C4-2B (cell line): ENCODE results near the gene GPR62.
A peak's percentile ranks its signal among the peaks of the same experiment; 100 is the strongest.

Experiments
- ZFX ChIP-seq: fragments of 450-650 bp; IDR thresholded peaks from 2 replicates; pipeline ENCODE4 v1.6.1; 2017
- TF ChIP-seq, protein P1 (sequence below): fragments of 450-650 bp; conservative IDR thresholded peaks from 2 replicates; pipeline ENCODE4 v1.5.1; 2017; ENCODE audit warnings: mild to moderate bottlenecking

DNA sequence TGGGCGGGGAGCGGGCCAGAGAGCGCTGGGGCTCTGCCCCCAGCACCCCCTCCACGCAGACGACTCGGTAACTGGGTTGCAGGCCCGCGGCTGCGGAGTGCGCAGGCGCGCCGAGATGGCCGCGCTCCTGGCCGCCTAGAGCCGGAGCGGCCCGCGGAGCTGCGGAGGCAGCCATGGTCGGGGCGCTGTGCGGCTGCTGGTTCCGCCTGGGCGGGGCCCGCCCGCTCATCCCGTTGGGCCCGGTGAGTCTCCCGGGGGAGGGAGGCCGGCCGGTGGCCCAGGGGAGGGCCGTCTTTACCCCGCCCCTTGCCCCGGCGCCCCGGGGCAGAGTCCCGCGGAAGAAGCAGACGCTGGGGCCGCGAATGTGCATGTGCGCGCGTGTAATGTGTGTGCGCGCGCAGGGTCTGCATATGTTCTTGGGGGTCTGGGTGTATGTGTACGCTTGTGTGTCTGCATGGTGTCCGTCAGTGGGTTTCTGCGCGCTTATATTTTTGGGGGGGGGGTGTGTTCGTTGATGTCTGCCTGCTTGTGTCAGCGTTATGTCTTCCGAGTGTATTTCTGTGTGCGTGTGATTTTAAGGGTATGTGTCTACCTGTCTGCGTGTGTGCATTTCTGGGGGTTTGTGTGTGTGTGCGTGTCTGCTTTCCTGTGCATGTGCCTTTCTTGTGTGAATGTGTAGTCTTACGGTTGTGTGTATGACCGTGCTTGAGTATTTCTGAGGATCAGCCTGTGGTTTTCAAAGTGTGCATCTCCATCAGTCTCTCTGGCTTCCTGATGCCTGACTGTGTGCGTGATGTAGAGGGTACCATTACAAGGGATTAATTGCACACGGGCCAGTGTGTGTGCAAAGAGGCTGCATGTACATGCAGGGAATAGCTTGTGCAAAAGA, 20.0 kb downstream of the GPR62 start, which contains the start of gene ABHD14A:
- TF ChIP-seq, protein P1, sequence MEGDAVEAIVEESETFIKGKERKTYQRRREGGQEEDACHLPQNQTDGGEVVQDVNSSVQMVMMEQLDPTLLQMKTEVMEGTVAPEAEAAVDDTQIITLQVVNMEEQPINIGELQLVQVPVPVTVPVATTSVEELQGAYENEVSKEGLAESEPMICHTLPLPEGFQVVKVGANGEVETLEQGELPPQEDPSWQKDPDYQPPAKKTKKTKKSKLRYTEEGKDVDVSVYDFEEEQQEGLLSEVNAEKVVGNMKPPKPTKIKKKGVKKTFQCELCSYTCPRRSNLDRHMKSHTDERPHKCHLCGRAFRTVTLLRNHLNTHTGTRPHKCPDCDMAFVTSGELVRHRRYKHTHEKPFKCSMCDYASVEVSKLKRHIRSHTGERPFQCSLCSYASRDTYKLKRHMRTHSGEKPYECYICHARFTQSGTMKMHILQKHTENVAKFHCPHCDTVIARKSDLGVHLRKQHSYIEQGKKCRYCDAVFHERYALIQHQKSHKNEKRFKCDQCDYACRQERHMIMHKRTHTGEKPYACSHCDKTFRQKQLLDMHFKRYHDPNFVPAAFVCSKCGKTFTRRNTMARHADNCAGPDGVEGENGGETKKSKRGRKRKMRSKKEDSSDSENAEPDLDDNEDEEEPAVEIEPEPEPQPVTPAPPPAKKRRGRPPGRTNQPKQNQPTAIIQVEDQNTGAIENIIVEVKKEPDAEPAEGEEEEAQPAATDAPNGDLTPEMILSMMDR: no peak
- TF ChIP-seq ZFX: peak; percentile 21; the same call in 1 of the 2 replicates
